Measurements from ENCODE around the gene RTKN2.

Gene RTKN2

DNA sequence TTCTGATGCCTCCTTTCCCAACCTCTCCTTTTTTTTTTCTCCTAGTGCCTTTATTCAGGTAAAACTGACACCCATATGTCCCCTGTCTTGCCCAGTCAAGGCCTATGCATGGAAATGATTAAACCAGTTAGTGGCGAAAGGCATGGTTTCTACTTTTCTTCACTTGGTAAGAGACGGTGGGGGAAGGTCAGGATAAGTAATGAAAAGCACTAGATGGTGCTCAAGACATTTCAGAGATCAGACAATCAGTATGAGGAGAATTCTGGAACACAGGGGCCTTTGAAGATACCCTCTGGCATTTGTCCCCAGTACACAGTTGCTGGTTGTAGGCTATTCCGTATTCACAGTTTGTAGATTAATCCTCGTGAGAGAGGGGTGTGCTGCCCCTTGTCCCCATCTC lies 121.2 kb downstream of the RTKN2 start:
- H3K27me3 Mint-ChIP-seq: no peaks in the 10 kb centered on the region
- ATAC-seq (replicated peaks): no peak
- H3K9me3 Mint-ChIP-seq: no peaks in the 10 kb centered on the region
- no peak for DNase-seq
- no peaks in the 10 kb centered on the region for H3K36me3 Mint-ChIP-seq (ENCODE audit: insufficient read depth)
- H3K27ac Mint-ChIP-seq: no peak overlapping the region
- H3K4me3 Mint-ChIP-seq: no peak overlapping the region
- H3K4me1 Mint-ChIP-seq (ENCODE audit: low read depth in 2 of 2): no peaks in the 10 kb centered on the region

DNA sequence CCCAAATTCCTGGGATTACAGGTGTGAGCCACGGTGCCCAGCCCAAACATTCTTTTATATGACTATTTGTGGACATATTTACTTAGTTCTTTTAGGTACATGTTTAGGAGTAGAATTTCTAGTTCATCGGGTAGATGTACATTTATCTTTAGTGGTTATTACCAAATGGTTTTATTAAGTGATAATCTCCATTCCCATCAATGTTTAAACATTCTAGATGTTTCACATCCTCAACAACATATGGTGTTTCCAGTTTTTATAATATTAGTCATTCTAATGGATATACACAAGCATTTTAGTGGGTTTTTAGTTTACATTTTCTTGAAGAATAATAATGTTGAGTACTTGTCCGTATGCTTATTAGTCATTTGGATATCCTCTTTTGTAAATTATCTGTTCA lies 131.7 kb downstream of the RTKN2 start:
- no peaks in the 10 kb centered on the region for H3K9me3 Mint-ChIP-seq
- H3K36me3 Mint-ChIP-seq (ENCODE audit: insufficient read depth): peaks cover 3% of the 10 kb centered on the region
- DNase-seq (no peak), ATAC-seq (replicated peaks) (no peak)
- no peak overlapping the region for H3K27ac Mint-ChIP-seq
- H3K4me1 Mint-ChIP-seq (ENCODE audit: low read depth in 2 of 2): peaks cover 0 to 2% of the 10 kb centered on the region in 2 donors
- H3K27me3 Mint-ChIP-seq: no peaks in the 10 kb centered on the region
- no peak overlapping the region for H3K4me3 Mint-ChIP-seq

DNA sequence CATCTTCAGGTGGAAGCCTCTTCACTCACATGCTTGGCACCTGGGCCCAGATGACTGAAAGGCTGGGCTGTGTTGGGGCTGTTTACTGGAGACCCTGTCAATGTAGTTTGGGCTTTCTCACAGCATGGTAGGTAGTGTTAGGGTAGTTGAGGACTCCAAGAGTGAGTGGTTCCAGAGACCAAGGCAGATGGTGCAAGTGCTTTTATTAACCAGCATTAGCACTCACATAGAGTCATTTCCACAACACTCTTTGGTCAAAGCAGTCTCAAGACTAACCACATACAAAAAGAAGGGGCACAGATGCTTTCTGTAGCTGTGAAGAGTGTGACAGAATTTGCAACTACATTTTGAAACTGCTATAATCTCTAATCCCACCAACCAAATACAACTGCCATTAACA lies 135.0 kb downstream of the RTKN2 start:
- H3K36me3 Mint-ChIP-seq (ENCODE audit: insufficient read depth): peaks cover 3% of the 10 kb centered on the region
- no peak overlapping the region for H3K27ac Mint-ChIP-seq
- H3K4me1 Mint-ChIP-seq (ENCODE audit: low read depth in 2 of 2): peaks cover 0 to 2% of the 10 kb centered on the region in 2 donors
- peaks cover 0 to 2% of the 10 kb centered on the region in 2 donors for H3K9me3 Mint-ChIP-seq
- no peak for ATAC-seq (replicated peaks)
- no peak for DNase-seq
- no peaks in the 10 kb centered on the region for H3K27me3 Mint-ChIP-seq
- no peak overlapping the region for H3K4me3 Mint-ChIP-seq
